Gastrocnemius medialis (tissue), 4 donors: ENCODE results near the gene GIT2.

Experiments
- POLR2A ChIP-seq, 2 donors: fragments of 450-650 bp; IDR thresholded peaks; one replicate each; pipeline ENCODE4 v1.6.1; 2017; ENCODE audit warnings: antibody characterized with exemption in 2 of 2, mild to moderate bottlenecking in 2 of 2, moderate library complexity in 2 of 2
- TF ChIP-seq, protein P1 (sequence below), 5 experiments: fragments of 450-650 bp in 3 of 5; fragments of 200-600 bp in 2 of 5; sonication (generic) in 2 of 5; IDR thresholded peaks in 4 of 5; conservative IDR thresholded peaks in 1 of 5; 1 replicate in 4 of 5; 2 replicates in 1 of 5; pipeline ENCODE4 v1.5.1; 2016 to 2019; ENCODE audit warnings: antibody characterized with exemption in 5 of 5, mild to moderate bottlenecking in 3 of 5, moderate library complexity in 3 of 5

DNA sequence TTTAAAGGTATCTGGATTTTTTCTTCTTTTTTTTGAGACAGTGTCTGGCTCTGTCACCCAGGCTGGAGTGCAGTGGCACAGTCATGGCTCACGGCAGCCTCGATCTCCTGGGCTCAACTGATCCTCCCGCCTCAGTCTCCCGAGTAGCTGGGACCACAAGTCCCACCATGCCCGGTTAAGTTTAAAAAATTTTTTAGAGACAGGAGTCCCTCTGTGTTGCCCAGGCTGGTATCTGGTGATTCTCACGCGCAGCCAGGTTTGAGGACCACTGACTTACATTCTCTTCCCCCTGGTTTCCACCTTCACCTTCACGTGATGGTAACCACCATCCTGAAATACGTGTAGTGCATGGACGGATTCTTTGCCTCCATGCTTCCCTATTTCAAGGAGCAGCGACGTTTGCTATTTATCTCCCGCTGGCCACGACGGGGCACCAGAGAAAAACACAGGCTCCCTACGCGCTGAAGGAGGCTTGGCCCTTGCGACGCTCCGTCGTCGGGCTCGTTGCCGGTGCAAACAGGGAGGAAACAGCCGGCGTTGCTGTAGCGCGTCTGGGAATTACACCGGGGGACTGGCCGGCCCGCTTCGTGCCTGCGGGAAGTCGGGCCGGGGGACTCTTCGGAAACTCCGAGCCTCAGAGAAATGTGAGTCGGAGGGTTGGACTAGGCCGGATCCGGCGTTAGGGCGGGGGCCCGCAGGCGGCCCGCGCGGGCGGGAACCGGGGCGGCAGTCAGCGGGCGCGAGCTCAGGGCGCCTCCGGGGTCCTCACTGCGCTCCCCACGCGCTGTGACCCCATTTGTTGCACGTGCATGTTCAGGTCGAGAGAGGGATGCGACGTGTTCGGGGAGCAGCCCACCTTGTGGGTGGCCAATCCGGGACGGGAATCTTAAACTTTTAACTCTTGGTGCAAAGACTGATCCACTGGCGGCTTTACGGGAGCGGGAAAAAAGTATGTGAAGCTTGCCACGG lies 96.1 kb downstream of the GIT2 start, which contains the start of gene TCHP:
- TF ChIP-seq, protein P1, sequence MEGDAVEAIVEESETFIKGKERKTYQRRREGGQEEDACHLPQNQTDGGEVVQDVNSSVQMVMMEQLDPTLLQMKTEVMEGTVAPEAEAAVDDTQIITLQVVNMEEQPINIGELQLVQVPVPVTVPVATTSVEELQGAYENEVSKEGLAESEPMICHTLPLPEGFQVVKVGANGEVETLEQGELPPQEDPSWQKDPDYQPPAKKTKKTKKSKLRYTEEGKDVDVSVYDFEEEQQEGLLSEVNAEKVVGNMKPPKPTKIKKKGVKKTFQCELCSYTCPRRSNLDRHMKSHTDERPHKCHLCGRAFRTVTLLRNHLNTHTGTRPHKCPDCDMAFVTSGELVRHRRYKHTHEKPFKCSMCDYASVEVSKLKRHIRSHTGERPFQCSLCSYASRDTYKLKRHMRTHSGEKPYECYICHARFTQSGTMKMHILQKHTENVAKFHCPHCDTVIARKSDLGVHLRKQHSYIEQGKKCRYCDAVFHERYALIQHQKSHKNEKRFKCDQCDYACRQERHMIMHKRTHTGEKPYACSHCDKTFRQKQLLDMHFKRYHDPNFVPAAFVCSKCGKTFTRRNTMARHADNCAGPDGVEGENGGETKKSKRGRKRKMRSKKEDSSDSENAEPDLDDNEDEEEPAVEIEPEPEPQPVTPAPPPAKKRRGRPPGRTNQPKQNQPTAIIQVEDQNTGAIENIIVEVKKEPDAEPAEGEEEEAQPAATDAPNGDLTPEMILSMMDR (IDR thresholded peaks at IDR 0.05 in 4 of 5, conservative IDR thresholded peaks at IDR 0.05 in 1 of 5), result peak in 2 of 5 experiments; percentile 34 to 35
- TF ChIP-seq POLR2A (IDR thresholded peaks at IDR 0.05), result peak in 1 of 2 donors; percentile 24
